ENCODE results near the gene PLCD3.

- TF ChIP-seq POLR2A (IDR thresholded peaks at IDR 0.05) (no peak), CTCF (IDR thresholded peaks at IDR 0.05) (no peak)
Measured at GRCh38 chr17:45175759-45176115, 43.4 kb upstream of the PLCD3 start.

All from Peyer's patch (tissue), 4 donors.